ENCODE measurements around the gene PICK1.

PICK1 gene

DNA sequence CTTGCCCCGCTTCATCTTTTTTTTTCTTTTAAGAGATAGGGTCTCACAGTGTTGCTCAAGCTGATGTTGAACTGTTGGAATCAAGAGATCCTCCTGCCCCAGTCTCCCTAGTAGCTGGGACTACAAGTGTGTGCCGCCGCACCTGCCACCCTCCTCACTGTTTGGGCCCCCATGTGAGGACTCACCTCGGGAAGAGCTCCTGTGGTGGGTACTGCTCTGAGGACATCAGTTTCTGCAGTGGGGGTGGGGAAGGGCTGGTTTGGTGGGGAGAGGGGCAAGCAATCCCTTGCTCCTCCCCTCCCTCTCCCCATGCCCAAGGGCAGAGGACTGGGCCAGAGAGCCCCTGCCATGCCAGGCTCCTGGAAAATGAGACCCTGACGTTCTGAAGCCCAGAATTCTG, 28.3 kb downstream of the PICK1 start:
- H3K4me3 ChIP-seq (ENCODE audit: low read depth, low read length) = no peak overlapping the region

DNA sequence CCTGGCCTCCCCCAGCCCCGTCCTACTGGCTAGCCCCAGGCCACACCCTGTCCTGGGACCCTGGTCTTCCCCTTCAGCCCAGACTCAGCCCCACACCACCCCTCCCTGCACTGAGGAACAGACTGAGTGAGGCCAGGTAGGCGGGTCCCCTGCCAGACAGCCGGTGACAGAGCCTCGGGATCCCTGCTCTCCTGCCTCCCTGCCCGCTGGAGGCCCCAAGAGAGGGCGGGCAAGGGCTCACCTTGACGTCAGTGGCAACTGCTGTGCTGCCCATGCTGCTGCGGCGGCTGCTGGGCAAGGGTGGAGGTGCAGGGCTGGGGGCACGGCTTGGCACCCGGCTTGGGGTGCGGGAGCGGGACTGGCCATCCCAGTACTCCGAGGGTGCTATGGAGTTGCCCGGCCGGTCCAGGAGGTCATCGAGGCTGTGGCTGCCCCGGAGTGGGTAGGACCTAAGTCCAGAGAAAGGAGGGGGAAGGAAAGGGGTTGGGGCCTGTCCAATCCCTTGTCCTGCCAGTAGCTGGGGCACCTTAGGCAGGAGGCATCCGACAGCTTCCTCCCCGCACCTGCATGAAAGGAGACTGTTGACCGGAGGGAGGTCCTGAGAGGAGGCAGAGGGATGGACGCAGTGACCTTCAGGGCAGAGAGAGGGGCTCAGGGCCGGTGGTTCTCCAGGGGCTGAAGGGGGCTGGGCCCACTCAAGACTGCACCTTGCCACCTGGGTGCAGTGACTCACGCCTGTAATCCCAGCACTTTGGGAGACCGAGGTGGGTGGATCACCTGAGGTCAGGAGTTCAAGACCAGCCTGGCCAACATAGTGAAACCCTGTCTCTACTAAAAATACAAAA, 29.0 kb downstream of the PICK1 start:
- no peak overlapping the region for H3K4me3 ChIP-seq (ENCODE audit: low read depth, low read length)
- DNase-seq (ENCODE audit: low read depth) = no peak
- TF ChIP-seq POLR2A (IDR thresholded peaks at IDR 0.05; ENCODE audit: extremely low read depth, insufficient read length) = no peak
- no peak for TF ChIP-seq MYC (IDR thresholded peaks at IDR 0.05; ENCODE audit: low read depth, low read length)
- no peak for TF ChIP-seq CTCF (IDR thresholded peaks at IDR 0.05; ENCODE audit: low read depth, low read length)

More for the DNA sequence above, 28.3 kb downstream of the PICK1 start:
- no peak for DNase-seq (ENCODE audit: low read depth)
- TF ChIP-seq MYC (IDR thresholded peaks at IDR 0.05; ENCODE audit: low read depth, low read length) (no peak), CTCF (IDR thresholded peaks at IDR 0.05; ENCODE audit: low read depth, low read length) (no peak), POLR2A (IDR thresholded peaks at IDR 0.05; ENCODE audit: extremely low read depth, insufficient read length) (no peak)
- TF ChIP-seq, protein P1, sequence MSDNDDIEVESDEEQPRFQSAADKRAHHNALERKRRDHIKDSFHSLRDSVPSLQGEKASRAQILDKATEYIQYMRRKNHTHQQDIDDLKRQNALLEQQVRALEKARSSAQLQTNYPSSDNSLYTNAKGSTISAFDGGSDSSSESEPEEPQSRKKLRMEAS (IDR thresholded peaks at IDR 0.05; ENCODE audit: low read depth, low read length) = no peak

DNA sequence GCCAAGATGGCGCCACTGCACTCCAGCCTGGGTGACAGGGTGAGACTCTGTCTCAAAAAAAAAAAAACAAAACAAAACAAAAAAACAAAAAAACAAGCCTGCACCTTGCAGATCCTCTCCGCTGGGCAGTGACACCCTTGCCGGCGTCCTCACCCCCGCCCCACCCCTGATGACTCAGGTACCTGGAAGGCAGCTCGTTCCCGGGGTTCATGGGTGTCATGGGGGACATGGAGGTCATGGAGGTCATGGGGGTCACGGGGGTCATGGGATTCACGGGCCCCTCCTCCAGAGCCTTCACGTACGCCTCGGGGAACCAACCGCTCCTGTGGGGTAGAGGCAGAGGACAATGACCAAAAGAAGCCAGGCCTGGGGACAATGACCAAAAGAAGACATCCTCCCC, 29.7 kb downstream of the PICK1 start:
- no peak for DNase-seq (ENCODE audit: low read depth)
- TF ChIP-seq MYC (IDR thresholded peaks at IDR 0.05; ENCODE audit: low read depth, low read length) (no peak), CTCF (IDR thresholded peaks at IDR 0.05; ENCODE audit: low read depth, low read length) (no peak), POLR2A (IDR thresholded peaks at IDR 0.05; ENCODE audit: extremely low read depth, insufficient read length) (no peak)
- TF ChIP-seq, protein P1 (IDR thresholded peaks at IDR 0.05; ENCODE audit: low read depth, low read length) = no peak
- no peak overlapping the region for H3K4me3 ChIP-seq (ENCODE audit: low read depth, low read length)

- no peak for DNase-seq (ENCODE audit: low read depth)
- H3K4me3 ChIP-seq (ENCODE audit: low read depth, low read length) = no peak overlapping the region
- TF ChIP-seq MYC (IDR thresholded peaks at IDR 0.05; ENCODE audit: low read depth, low read length) (no peak), POLR2A (IDR thresholded peaks at IDR 0.05; ENCODE audit: extremely low read depth, insufficient read length) (no peak)
- TF ChIP-seq, protein P1 (IDR thresholded peaks at IDR 0.05; ENCODE audit: low read depth, low read length) = no peak
These were observed 30.7 kb downstream of the PICK1 start for GRCh38 chr22:38087855-38088254.

DNA sequence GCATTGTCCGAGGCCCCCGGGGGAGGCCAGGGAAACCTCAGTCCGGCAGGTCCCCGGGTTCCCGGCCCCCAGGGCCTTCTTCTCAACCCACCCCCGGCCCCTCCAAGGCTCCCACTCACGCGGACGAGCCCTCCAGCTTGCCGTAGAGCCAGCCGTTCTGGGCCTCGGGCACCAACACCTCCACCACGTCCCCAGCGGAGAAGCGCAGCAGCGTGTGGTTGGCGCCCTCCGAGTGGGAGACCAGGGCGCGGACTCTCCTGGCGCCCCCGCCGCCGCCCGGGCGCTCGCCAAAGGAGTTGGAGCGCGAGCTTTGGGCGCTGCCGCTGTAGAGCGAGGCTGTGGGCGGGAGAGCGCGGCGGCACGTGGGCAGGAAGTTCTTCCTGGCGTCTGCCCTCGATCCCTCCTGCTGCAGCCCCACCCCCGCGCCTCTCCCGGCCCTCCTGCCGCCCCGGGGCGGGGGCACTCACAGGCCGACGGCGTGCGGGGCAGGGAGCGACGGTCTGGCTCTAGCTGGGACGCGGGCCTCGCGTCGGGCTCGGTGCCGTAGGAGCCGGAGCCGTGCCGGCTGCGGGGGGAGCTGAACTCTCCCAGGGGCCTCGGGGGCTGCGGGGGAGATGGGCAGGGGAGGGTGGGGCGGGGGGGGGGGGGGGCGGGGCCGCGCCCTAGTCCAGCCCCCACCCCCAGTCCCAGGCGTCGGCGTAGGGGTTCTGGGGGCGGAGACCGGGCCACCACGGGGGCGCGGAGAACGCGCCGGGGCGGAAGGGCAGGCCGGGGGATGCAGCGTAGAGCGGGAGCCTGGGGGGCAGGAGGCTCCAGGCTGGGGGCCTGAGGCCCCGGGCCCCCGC, 31.6 kb downstream of the PICK1 start:
- no peak for TF ChIP-seq CTCF (IDR thresholded peaks at IDR 0.05; ENCODE audit: low read depth, low read length)
- TF ChIP-seq, protein P1 (IDR thresholded peaks at IDR 0.05; ENCODE audit: low read depth, low read length) = no peak
- no peak for TF ChIP-seq POLR2A (IDR thresholded peaks at IDR 0.05; ENCODE audit: extremely low read depth, insufficient read length)
- no peak for TF ChIP-seq MYC (IDR thresholded peaks at IDR 0.05; ENCODE audit: low read depth, low read length)
- DNase-seq (ENCODE audit: low read depth) = no peak
- no peak overlapping the region for H3K4me3 ChIP-seq (ENCODE audit: low read depth, low read length)

GRCh38 chr22:38089474-38089851, 32.3 kb downstream of the PICK1 start:
- no peak for DNase-seq (ENCODE audit: low read depth)
- no peak overlapping the region for H3K4me3 ChIP-seq (ENCODE audit: low read depth, low read length)
- TF ChIP-seq MYC (IDR thresholded peaks at IDR 0.05; ENCODE audit: low read depth, low read length) (no peak), CTCF (IDR thresholded peaks at IDR 0.05; ENCODE audit: low read depth, low read length) (no peak), POLR2A (IDR thresholded peaks at IDR 0.05; ENCODE audit: extremely low read depth, insufficient read length) (no peak)
- TF ChIP-seq, protein P1 (IDR thresholded peaks at IDR 0.05; ENCODE audit: low read depth, low read length) = no peak

All from NB4 (cell line).